Myometrial cell (primary cell): ENCODE data around the gene SMIM36. TPM values are rescaled to one million over a fixed set of nuclear protein-coding genes. Genes with fewer than 3 reads are reported as not detected.

ENCODE experiments used
- total RNA-seq: library from RNA; depleted of rRNA; stranded (reverse); fragments of >200 nt; gene quantifications from 2 replicates; pipeline ENCODE4 v1.2.3, GENCODE V29; 2015

SMIM36 gene
- not detected in 2 replicates for total RNA-seq

DNA sequence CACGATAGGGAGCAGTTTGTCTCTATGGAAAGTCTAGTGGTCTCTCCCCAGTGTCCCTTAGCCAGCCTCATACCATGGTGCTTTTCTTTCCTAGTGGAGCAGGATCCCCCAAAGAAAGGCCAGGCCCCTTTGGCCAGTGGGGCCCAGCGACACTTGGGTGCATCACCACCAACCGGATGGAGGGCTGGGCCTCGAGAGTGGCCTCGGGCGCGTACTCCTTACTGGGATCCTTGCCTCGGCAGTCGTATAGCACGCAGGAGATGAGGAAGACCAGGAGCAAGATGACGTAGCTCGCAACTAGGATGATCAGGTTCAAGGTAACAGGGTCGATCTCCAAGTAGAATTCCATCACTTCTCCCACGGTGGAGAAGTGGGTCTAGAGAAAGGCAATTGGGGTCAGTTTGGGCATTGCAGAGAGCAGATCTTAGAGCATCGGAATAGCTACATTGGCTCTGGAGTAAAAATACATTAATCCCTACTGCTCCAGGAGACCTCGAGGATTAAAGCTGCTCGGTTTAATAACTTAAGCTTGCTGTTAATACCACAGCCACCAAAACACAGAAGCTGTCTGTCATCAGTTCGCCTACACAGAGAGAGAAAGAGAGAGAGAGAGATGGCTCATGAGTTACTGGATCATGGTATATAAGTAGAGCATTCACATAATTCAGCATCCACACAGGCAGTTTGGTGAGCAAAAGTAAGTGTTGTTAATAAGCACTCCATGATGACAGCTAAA is at the start of gene SMIM36:
Gene SMIM36, minus strand, starts transcription at position 467 of the 736 bp plus-strand sequence.

DNA sequence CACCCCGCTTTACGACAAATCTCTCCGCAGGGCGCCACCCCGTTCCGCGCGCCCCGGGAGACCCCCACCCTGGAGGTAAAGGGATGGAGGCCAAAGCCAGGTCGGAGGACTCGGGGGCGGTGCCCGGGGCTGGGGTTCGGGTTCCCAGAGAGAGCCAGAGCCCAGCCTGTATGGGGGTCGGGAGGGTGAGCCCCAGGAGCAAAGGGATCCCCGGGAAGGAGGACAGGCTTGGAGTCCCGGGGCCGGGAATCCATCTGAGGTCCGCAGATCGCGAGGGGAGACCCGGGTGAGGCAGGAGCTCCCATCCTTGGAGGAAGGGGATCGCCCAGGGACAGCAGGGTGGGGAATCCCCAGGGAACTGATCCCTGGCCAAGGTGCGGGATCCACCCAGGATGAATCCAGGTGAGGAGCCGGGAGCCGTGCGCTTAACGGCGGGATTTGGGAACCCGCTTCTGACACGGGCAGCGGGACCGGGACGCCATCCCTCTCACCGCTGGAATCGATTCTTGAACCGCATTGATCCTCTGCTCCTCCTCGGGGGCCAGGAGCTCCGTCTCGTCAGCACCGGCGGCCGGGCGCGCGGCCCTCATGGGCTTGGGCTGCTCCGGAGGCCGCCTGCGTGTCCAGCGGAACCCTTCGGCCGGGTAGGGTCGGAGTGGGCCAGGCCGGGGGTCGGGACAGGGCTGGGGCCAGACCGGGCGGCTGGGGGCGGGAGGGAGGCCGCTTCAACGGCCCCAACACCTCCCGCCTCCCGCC is 89.9 kb downstream of the SMIM36 start, which contains the start of gene MMD:
Gene MMD, minus strand, starts transcription at position 657 of the 756 bp plus-strand sequence. Its CDS starts 140 bp downstream, at position 517.

Other genes starting within 250 kb of the SMIM36 start
- not detected in 2 replicates for gene HLF, start 246.5 kb downstream of the SMIM36 start, total RNA-seq
- gene MMD, start 89.6 kb downstream of the SMIM36 start, total RNA-seq, result 21.6 and 27.6 TPM in 2 replicates
- gene TMEM100, start 211.4 kb upstream of the SMIM36 start, total RNA-seq, result 1.4 and 1.9 TPM in 2 replicates
- 20.2 and 20.5 TPM in 2 replicates for gene PCTP, start 239.6 kb upstream of the SMIM36 start, total RNA-seq